Sigmoid colon (tissue), 3 donors: Measurements from ENCODE around the gene B3GALT6.

Experiments used
- POLR2A ChIP-seq, 2 donors: fragments of 450-650 bp; IDR thresholded peaks; one replicate each; pipeline ENCODE4 v1.6.1; 2016; ENCODE audit warnings: antibody characterized with exemption in 2 of 2, mild to moderate bottlenecking in 2 of 2, moderate library complexity in 2 of 2
- TF ChIP-seq, protein P1 (sequence below), 4 experiments: fragments of 450-650 bp in 3 of 4; fragments of 200-600 bp in 1 of 4; IDR thresholded peaks; one replicate each; pipeline ENCODE4 v1.5.1; 2016 to 2019; ENCODE audit warnings: antibody characterized with exemption in 4 of 4, mild to moderate bottlenecking in 3 of 4, moderate library complexity in 2 of 4

DNA sequence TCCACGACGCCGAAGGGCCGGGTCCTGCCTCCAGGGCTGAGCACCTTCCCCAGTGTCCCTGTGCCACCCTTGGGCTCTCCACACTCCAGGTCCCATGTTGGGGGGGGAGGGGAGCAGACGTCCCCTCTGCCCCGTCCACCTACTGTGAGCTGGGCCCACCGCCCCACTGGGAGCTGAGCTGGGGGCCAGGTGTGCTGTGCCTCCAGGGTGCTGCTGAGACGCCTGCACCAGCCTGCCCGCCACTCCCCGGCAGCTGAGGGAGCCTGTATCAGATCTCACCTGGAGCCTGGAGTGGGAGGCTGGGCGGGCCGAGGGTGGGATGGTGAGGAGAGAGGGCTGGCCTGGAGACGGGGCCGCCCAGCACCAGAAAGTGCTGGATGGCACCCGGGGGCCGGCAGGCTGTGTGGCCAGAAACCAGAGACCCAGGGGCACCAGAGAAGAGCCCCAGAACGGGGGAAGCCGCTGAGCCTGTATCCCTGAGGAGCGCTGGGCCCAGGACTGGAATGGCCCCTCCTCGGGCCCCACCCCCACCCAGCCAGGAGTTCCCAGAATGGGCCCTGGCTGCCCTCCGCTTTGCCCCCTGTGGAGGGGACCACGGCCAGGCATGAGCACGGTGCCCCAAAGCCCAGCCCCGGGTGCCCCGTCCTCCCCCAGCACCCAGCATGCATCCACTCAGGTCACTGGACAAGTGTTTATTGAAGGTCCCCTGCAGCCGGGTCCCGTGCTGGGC lies 29.0 kb upstream of the B3GALT6 start:
- TF ChIP-seq, protein P1, sequence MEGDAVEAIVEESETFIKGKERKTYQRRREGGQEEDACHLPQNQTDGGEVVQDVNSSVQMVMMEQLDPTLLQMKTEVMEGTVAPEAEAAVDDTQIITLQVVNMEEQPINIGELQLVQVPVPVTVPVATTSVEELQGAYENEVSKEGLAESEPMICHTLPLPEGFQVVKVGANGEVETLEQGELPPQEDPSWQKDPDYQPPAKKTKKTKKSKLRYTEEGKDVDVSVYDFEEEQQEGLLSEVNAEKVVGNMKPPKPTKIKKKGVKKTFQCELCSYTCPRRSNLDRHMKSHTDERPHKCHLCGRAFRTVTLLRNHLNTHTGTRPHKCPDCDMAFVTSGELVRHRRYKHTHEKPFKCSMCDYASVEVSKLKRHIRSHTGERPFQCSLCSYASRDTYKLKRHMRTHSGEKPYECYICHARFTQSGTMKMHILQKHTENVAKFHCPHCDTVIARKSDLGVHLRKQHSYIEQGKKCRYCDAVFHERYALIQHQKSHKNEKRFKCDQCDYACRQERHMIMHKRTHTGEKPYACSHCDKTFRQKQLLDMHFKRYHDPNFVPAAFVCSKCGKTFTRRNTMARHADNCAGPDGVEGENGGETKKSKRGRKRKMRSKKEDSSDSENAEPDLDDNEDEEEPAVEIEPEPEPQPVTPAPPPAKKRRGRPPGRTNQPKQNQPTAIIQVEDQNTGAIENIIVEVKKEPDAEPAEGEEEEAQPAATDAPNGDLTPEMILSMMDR (IDR thresholded peaks at IDR 0.05): no peak
- TF ChIP-seq POLR2A (IDR thresholded peaks at IDR 0.05): no peak
